GM18907 (cell line): ENCODE results near the gene OR14I1.
"Not testable (repeated sequence)": the region's sequence is repeated elsewhere in the genome, so short reads cannot be mapped to it uniquely, and the experiment has no call there.

Experiments used
- ATAC-seq: cut with Tn5 transposase; IDR thresholded peaks from one replicate; pipeline ENCODE4 v1.9.1; 2021; ENCODE audit warnings: mild to moderate bottlenecking, moderate library complexity; ENCODE audit not compliant: unreplicated experiment

The OR14I1 gene

GRCh38 chr1:248688527-248689298, 13.9 kb downstream of the OR14I1 start:
- peak; percentile 80 for ATAC-seq

- ATAC-seq, result peak; percentile 80
These were observed 15.8 kb downstream of the OR14I1 start for GRCh38 chr1:248686815-248687214.

- no peak for ATAC-seq
These were observed 20.9 kb downstream of the OR14I1 start for GRCh38 chr1:248681651-248682050.

- no peak for ATAC-seq
These were observed 32.6 kb downstream of the OR14I1 start for GRCh38 chr1:248670003-248670402.

- peak; percentile 98 for ATAC-seq
These were observed 38.9 kb downstream of the OR14I1 start for GRCh38 chr1:248663453-248664328.

- ATAC-seq, result peak; percentile 65
These were observed 45.8 kb downstream of the OR14I1 start for GRCh38 chr1:248656797-248657196.

GRCh38 chr1:248655354-248655753, 47.2 kb downstream of the OR14I1 start, which contains the start of gene OR2T27:
Gene OR2T27, minus strand, starts transcription at chr1:248655528. Its CDS starts 4,644 bp downstream, at chr1:248650884.
- not testable (repeated sequence) for ATAC-seq
